SK-N-SH (cell line): Measurements from ENCODE around the gene ZFP42. TPM values are rescaled to one million over a fixed set of nuclear protein-coding genes. Genes with fewer than 3 reads are reported as not detected.
A peak's percentile ranks its signal among the peaks of the same experiment; 100 is the strongest.

Experiments used
- CTCF ChIA-PET: fragments of 300-600, 350-600 bp; formaldehyde crosslinking; extraction: SDS; loops from one replicate; lab custom pipeline; 2021; lab: Yijun Ruan, JAX
- POLR2A ChIA-PET: fragments of 350-600 bp; sonication (Branson Sonifier 250); formaldehyde crosslinking; extraction: SDS; loops from one replicate; lab custom pipeline; 2020; ENCODE audit warnings: antibody characterized with exemption, inconsistent platforms; lab: Yijun Ruan, JAX
- DNase-seq: peaks from one replicate; pipeline ENCODE4 v3.0.0; 2012
- H2AFZ ChIP-seq: fragments of 200-600 bp; sonication (generic); 2 replicates; pipeline ENCODE4 v1.8.1; 2016; ENCODE audit warnings: antibody characterized with exemption, mild to moderate bottlenecking, low read depth
- H3F3A ChIP-seq: fragments of 200-600 bp; sonication (generic); replicated peaks from 2 replicates; pipeline ENCODE3; 2016; ENCODE audit warnings: antibody characterized with exemption, mild to moderate bottlenecking; ENCODE audit not compliant: insufficient read depth
- H3K27ac ChIP-seq, 2 experiments: fragments of 200-500 bp in 1 of 2; fragments of 200-600 bp in 1 of 2; sonication (Bioruptor generic) in 1 of 2; sonication (generic), shearing (Covaris generic) in 1 of 2; 2 replicates each; pipeline versions ENCODE4 v1.5.1 to v1.6.1; 2014 to 2016; ENCODE audit warnings: low read depth in 2 of 2, inconsistent platforms in 1 of 2, low read length in 1 of 2, mild to moderate bottlenecking in 1 of 2, mixed read lengths in 1 of 2
- H3K27me3 ChIP-seq: fragments of 200-600 bp; sonication (generic), shearing (Covaris generic); 2 replicates; pipeline ENCODE4 v1.6.1; 2016; ENCODE audit warnings: mixed run types; ENCODE audit not compliant: insufficient read depth
- H3K36me3 ChIP-seq, 2 experiments: fragments of 200-500 bp in 1 of 2; fragments of 200-600 bp in 1 of 2; sonication (Bioruptor generic) in 1 of 2; sonication (generic) in 1 of 2; replicated peaks in 1 of 2; 2 replicates each; pipeline versions ENCODE3 to v1.5.1; 2014 to 2016; ENCODE audit warnings: low read length in 1 of 2, mild to moderate bottlenecking in 1 of 2; ENCODE audit not compliant: insufficient read depth in 2 of 2, control insufficient read depth in 1 of 2
- H3K4me1 ChIP-seq, 2 experiments: fragments of 200-500 bp in 1 of 2; fragments of 200-600 bp in 1 of 2; sonication (Bioruptor generic) in 1 of 2; sonication (generic), shearing (Covaris generic) in 1 of 2; 2 replicates each; pipeline versions ENCODE4 v1.5.1 to v1.6.1; 2014 to 2016; ENCODE audit warnings: low read depth in 1 of 2, low read length in 1 of 2, mixed run types in 1 of 2; ENCODE audit not compliant: insufficient read depth in 2 of 2, control insufficient read depth in 1 of 2
- H3K4me2 ChIP-seq: fragments of 200-600 bp; sonication (generic), shearing (Covaris generic); 2 replicates; pipeline ENCODE4 v1.6.1; 2017; ENCODE audit warnings: mixed run types
- H3K4me3 ChIP-seq, 2 experiments: fragments of 200-500 bp in 1 of 2; fragments of 200-600 bp in 1 of 2; sonication (Bioruptor generic) in 1 of 2; sonication (generic), shearing (Covaris generic) in 1 of 2; 2 replicates each; pipeline versions ENCODE4 v1.5.1 to v1.8.1; 2014 to 2016; ENCODE audit warnings: low read depth in 2 of 2, inconsistent platforms in 1 of 2, low read length in 1 of 2, mild to moderate bottlenecking in 1 of 2, mixed read lengths in 1 of 2, moderate library complexity in 1 of 2
- H3K79me2 ChIP-seq: fragments of 200-600 bp; sonication (generic); 2 replicates; pipeline ENCODE4 v1.8.1; 2017; ENCODE audit warnings: mild to moderate bottlenecking; ENCODE audit not compliant: insufficient read depth
- H3K9ac ChIP-seq: fragments of 200-600 bp; sonication (generic); 2 replicates; pipeline ENCODE4 v1.6.1; 2017; ENCODE audit warnings: mixed run types
- H3K9me2 ChIP-seq: fragments of 200-600 bp; sonication (generic); 2 replicates; pipeline ENCODE4 v1.6.1; 2017; ENCODE audit warnings: mixed run types
- H3K9me3 ChIP-seq: fragments of 200-600 bp; sonication (generic); 2 replicates; pipeline ENCODE4 v1.6.1; 2017; ENCODE audit warnings: mixed run types, mild to moderate bottlenecking, moderate library complexity
- H4K20me1 ChIP-seq: fragments of 200-600 bp; sonication (generic); 2 replicates; pipeline ENCODE4 v1.6.1; 2017; ENCODE audit warnings: mild to moderate bottlenecking, mixed run types; ENCODE audit not compliant: insufficient read depth
- CTCF ChIP-seq: fragments of 200-600 bp; sonication (generic); IDR thresholded peaks from 2 replicates; pipeline ENCODE4 v1.6.1; 2017; ENCODE audit warnings: antibody characterized with exemption, mild to moderate bottlenecking, moderate library complexity
- FOXM1 ChIP-seq: IDR thresholded peaks from 2 replicates; pipeline ENCODE4 v1.4.0; 2012; ENCODE audit warnings: low read depth, mild to moderate bottlenecking
- GATA2 ChIP-seq: sonication (generic); formaldehyde crosslinking; IDR thresholded peaks from 2 replicates; pipeline ENCODE4 v1.5.0; 2020; ENCODE audit warnings: mild to moderate bottlenecking, missing genetic modification reagents
- MEF2A ChIP-seq: IDR thresholded peaks from 2 replicates; pipeline ENCODE4 v1.4.0; 2012; ENCODE audit warnings: low read depth, borderline replicate concordance
- MXI1 ChIP-seq: IDR thresholded peaks from 2 replicates; pipeline ENCODE4 v1.6.1; 2012; ENCODE audit warnings: mild to moderate bottlenecking, low read depth, low read length, improper control_type of control experiment
- NFIC ChIP-seq: IDR thresholded peaks from 2 replicates; pipeline ENCODE4 v1.4.0; 2012; ENCODE audit warnings: borderline replicate concordance
- RCOR1 ChIP-seq: fragments of 150-350 bp; IDR thresholded peaks from 2 replicates; pipeline ENCODE4 v1.6.1; 2017; ENCODE audit warnings: antibody characterized with exemption, low read length
- SIN3A ChIP-seq: IDR thresholded peaks from 2 replicates; pipeline ENCODE4 v1.6.1; 2012; ENCODE audit warnings: low read depth, mild to moderate bottlenecking, low read length, moderate library complexity, borderline replicate concordance
- TCF12 ChIP-seq: IDR thresholded peaks from 2 replicates; pipeline ENCODE4 v1.4.0; 2012
- TEAD4 ChIP-seq: IDR thresholded peaks from 2 replicates; pipeline ENCODE4 v1.4.0; 2012; ENCODE audit warnings: mild to moderate bottlenecking, borderline replicate concordance; ENCODE audit not compliant: insufficient read depth
- ZBTB33 ChIP-seq: IDR thresholded peaks from 2 replicates; pipeline ENCODE4 v1.4.0; 2012; ENCODE audit warnings: low read depth, borderline replicate concordance
- WGBS: methylation state at CpG from one replicate; pipeline ENCODE4 v1.1.6; 2017; ENCODE audit warnings: low lambda C conversion rate; 5-methylcytosine and 5-hydroxymethylcytosine counted together
- polyA plus RNA-seq, 3 experiments: library from polyadenylated mRNA; depleted of rRNA; stranded (reverse); fragments of >200 nt; gene quantifications; 2 replicates each; pipeline ENCODE4 v1.2.3, GENCODE V29; 2012
- TF ChIP-seq, protein P1 (sequence below): IDR thresholded peaks from 2 replicates; pipeline ENCODE4; 2012
- TF ChIP-seq, protein P2 (sequence below): IDR thresholded peaks from 2 replicates; pipeline ENCODE4 v1.4.0; 2012; ENCODE audit warnings: low read depth, borderline replicate concordance
- TF ChIP-seq, protein P3 (sequence below): IDR thresholded peaks from 2 replicates; pipeline ENCODE4 v1.6.1; 2012; ENCODE audit warnings: mild to moderate bottlenecking, low read depth, low read length, moderate library complexity

The ZFP42 gene
- polyA plus RNA-seq, 1 of the 3 experiments (the other 2 are of a cell fraction): not detected

GRCh38 chr4:188008377-188008776, 12.8 kb downstream of the ZFP42 start:
- no peaks in the 10 kb centered on the region for H3K36me3 ChIP-seq
- H3K4me1 ChIP-seq: no peaks in the 10 kb centered on the region; a peak in 1 of 4 replicates
- H3K9me2 ChIP-seq: no peaks in the 10 kb centered on the region
- no peak overlapping the region for H3K4me3 ChIP-seq
- no peaks in the 10 kb centered on the region for H3F3A ChIP-seq
- no peak overlapping the region for H2AFZ ChIP-seq
- POLR2A ChIA-PET: no interaction called here
- no peak overlapping the region for H3K27ac ChIP-seq
- no peak for TF ChIP-seq MEF2A
- no peak for TF ChIP-seq TEAD4
- TF ChIP-seq TCF12: peak; percentile 57; the same call in 1 of the 2 replicates
- no peak for TF ChIP-seq ZBTB33
- no peak for TF ChIP-seq CTCF
- TF ChIP-seq, protein P1, sequence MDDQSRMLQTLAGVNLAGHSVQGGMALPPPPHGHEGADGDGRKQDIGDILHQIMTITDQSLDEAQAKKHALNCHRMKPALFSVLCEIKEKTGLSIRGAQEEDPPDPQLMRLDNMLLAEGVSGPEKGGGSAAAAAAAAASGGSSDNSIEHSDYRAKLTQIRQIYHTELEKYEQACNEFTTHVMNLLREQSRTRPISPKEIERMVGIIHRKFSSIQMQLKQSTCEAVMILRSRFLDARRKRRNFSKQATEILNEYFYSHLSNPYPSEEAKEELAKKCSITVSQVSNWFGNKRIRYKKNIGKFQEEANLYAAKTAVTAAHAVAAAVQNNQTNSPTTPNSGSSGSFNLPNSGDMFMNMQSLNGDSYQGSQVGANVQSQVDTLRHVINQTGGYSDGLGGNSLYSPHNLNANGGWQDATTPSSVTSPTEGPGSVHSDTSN: peak; percentile 71
- no peak for TF ChIP-seq GATA2 (CRISPR knock-in tag)
- TF ChIP-seq, protein P2, sequence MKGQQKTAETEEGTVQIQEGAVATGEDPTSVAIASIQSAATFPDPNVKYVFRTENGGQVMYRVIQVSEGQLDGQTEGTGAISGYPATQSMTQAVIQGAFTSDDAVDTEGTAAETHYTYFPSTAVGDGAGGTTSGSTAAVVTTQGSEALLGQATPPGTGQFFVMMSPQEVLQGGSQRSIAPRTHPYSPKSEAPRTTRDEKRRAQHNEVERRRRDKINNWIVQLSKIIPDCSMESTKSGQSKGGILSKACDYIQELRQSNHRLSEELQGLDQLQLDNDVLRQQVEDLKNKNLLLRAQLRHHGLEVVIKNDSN: no peak
- peak; percentile 80 for TF ChIP-seq NFIC
- no peak for TF ChIP-seq SIN3A
- no peak for TF ChIP-seq FOXM1
- no peak for TF ChIP-seq RCOR1
- TF ChIP-seq, protein P3, sequence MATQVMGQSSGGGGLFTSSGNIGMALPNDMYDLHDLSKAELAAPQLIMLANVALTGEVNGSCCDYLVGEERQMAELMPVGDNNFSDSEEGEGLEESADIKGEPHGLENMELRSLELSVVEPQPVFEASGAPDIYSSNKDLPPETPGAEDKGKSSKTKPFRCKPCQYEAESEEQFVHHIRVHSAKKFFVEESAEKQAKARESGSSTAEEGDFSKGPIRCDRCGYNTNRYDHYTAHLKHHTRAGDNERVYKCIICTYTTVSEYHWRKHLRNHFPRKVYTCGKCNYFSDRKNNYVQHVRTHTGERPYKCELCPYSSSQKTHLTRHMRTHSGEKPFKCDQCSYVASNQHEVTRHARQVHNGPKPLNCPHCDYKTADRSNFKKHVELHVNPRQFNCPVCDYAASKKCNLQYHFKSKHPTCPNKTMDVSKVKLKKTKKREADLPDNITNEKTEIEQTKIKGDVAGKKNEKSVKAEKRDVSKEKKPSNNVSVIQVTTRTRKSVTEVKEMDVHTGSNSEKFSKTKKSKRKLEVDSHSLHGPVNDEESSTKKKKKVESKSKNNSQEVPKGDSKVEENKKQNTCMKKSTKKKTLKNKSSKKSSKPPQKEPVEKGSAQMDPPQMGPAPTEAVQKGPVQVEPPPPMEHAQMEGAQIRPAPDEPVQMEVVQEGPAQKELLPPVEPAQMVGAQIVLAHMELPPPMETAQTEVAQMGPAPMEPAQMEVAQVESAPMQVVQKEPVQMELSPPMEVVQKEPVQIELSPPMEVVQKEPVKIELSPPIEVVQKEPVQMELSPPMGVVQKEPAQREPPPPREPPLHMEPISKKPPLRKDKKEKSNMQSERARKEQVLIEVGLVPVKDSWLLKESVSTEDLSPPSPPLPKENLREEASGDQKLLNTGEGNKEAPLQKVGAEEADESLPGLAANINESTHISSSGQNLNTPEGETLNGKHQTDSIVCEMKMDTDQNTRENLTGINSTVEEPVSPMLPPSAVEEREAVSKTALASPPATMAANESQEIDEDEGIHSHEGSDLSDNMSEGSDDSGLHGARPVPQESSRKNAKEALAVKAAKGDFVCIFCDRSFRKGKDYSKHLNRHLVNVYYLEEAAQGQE: no peak
- TF ChIP-seq MXI1: no peak
- TF ChIP-seq, all 33 proteins: peak for 3
- Histone ChIP-seq H3K4me2 (no peak overlapping the region), H3K79me2 (no peaks in the 10 kb centered on the region), H4K20me1 (no peaks in the 10 kb centered on the region), H3K9me3 (no peaks in the 10 kb centered on the region), H3K27me3 (no peaks in the 10 kb centered on the region; the same call in 1 of the 2 replicates), H3K9ac (no peak overlapping the region)
- CTCF ChIA-PET: no interaction called here
- 11% methylated on average over 8 of the region's 8 CpGs for WGBS
- DNase-seq: no peak
